Measurements from ENCODE around the gene PNKP.

PNKP gene

DNA sequence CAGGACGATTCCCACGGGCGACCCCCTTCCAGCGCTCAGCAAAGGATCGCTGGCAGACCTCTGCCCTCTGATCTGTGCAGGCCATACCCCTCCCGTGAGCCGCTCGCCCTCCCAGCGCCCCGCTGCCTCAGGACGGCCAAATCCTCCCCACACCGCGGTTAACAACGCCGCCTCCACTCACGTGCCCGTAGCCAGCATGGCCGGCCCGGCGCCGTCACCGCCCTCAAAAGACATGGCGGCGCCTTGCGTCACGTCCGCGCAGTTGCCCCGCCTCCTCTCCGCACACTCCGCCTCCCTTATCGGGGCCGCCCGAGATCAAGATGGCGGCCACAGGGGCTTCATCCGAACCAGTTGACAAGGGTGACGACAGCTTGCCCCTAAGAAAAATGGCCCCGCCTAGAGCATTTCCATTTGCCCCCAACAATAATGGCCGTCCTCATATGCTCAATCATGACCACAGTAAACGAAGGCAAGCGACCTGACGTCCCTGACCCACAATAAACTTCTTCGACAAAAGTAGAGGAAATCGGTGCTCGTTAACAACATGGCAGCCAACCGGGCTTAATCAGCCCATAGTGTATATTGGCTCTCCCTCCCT is 9.1 kb upstream of the PNKP start:
- peak; percentile 95 for DNase-seq (ENCODE audit: low read depth, low spot score)

DNA sequence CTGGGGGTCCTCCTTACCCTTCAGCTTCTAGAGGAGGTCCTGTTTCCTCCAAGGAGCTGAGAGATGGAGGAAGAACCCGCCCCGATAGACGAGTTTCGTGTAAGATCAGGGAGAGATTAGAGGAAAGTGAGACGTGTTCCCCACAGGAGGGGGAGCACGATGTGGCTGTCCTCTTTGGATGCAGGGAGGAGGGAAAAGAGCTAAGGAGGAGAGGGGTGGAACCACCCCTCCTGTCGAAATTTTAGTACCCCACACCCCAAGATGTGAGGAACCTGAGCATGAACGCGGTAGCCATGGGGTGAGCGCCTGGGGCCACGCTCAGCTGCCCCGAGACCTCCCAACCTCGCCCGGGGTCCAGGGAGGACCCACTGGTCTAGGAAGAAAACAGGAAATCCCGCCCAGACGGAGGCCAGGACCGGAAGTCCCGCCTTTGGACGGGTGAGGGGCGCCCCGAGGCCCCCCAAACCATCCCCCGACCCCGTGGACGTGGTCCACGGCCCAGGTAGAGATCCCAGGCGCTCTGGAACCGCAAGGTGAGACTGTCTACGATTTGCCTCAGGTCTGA is 8.6 kb upstream of the PNKP start:
- no peak for DNase-seq (ENCODE audit: low read depth, low spot score)

DNA sequence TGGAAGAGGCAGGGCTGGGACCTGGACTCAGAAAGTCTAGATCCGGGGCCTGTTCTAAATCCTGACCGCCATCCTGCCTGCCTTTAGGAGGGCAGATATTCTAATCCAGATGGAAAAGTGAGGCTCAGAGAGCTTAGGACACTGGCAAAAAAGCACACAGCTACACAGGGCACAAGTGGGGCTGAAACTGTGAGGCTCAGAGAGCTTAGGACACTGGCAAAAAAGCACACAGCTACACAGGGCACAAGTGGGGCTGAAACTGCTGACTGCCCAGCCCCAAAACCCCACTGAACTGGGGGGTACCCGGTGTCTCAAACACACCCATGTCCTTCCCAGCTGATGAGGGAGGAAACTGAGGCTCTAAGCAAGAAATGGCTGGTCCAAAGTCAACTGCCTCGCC is 7.8 kb upstream of the PNKP start:
- DNase-seq (ENCODE audit: low read depth, low spot score): no peak

- DNase-seq (ENCODE audit: low read depth, low spot score): no peak
Measured at GRCh38 chr19:49874503-49875157, 7.3 kb upstream of the PNKP start.

- DNase-seq (ENCODE audit: low read depth, low spot score): no peak
Measured at GRCh38 chr19:49873834-49874233, 6.5 kb upstream of the PNKP start.

- no peak for DNase-seq (ENCODE audit: low read depth, low spot score)
Measured at GRCh38 chr19:49873129-49873521, 5.7 kb upstream of the PNKP start.

DNA sequence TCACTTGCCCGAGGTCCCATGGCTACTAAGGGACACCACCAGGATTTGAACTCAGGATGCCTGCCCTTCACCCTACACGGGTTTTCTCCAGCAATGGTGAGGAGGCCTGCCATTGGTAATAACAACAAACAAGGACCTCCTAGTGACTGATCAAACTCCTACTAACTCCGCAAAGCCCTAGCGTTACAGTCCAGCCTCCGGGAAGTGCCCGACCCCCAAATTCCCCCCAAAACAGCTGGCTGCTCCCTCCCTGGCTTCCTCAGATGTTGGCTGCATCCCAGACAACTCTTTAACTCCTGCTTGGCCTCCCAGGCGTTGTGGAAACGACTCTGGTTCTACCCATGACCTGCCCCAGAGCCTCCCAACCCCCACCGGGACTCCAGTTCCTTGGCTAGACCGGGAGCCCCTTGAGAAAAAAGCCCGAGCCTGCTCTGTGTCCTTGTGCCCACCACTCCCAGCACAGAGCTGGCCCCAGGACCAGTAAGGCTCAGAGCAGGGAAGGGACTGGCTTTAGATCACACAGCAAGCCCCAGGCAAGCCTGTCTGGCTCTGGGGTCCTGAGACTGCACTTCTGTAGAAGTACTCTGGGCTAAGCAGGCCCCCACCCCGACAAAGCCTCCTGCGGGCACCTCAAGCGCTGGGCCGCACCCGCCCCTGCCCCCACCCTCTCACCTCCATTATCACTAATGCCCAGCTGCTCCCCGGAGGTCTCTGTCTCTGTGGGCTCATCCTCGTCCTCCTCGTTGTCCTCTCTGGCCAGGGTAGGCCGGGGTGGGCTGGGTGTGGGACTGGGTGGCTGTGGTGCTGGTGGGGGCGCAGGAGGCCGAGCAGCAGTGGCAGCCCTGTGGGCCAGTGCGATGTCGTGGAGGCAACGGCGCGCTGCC is 5.1 kb upstream of the PNKP start:
- no peak for DNase-seq (ENCODE audit: low read depth, low spot score)

- no peak for DNase-seq (ENCODE audit: low read depth, low spot score)
Measured at GRCh38 chr19:49871349-49871985, 4.1 kb upstream of the PNKP start.

DNA sequence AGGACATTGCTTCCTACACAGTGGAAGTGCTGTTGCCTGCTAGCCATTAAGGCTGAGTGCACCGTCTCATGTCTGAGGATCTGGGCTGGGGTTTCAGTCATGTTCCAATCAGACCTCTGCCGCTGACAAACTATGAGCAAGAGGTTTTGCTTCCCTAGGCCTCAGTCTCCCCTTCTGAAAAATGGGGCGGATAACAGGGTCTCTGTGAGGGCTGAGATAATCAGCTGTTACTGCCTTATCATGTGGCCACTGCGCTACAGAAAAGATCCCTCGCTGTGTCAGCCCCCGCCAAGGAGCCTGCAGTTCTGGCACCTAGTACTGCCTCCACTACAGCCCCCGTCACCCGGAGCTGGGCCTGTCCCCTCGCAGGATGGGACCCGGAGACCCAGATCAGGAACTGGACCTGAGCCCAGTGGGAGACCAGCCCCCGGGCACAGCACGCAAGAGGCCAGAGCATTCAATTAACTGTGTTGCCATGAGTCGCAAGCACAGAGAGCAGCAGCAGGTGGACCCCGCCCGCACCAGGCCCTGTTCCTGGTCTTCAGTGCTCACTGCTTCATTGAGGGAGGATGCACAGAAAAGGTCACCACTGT is 3.0 kb upstream of the PNKP start:
- DNase-seq (ENCODE audit: low read depth, low spot score): no peak

DNA sequence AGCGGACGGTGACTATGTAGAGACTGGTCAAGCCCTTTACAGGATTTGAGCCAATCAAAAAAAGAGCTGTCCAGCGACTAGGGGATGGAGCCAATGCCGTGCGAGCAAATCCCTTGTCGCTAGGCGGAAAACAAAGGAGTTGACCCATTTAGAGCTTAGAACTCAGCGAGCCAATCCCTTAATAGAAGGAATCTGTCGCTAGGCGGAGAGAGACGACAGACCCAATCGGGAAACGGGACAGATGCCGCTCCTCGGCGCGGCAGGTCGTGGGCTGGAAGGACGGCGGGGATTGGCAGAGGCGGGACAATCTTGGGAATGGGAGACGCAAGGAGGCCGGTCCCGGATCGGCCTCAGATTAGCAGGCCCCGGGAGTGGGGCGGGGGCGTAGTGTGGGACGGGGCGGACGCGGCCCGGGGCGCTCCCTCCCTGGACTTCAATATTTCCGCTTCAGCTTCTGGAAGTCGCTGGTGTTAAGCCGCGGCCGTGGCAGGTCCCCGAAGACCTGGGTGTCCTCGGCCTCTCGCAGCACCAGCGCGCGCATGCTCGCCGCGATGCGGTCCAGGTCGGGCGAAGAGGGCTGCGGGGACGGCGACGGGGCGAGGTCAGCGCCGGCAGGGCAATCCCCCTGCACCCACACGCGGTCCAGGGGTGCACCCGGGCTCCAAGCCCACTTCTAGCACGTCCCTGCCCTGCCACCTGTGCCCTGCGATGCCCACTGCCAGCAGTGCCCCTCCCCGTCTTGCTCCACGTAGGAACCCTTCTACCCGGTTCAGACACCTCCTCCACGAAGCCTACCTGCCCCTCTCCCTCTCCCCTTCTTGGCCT is 2.3 kb upstream of the PNKP start:
- peak; percentile 85 for DNase-seq (ENCODE audit: low read depth, low spot score)

DNA sequence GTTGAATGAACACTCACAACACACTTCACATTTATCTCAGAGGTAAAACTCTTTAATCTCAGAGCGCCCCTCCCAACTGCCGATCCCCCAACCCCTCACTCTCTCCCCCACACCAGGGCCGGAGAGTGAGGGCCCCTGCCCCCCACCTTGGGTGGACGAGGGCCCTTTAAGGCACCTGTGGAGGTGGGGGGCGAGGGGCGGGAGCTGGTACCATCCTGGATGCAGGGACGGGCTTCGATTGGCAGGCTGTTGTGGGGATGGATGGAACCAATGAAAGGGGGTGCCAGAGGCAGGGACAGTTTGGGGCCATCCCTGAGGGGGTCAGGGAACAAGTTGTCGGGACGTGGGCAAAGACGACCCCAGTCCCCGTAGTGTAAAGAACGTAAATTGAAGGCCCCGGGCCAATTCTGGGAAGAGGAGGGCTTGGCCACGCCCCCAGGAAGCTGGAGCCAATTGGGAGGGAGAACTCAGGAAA is 1.7 kb upstream of the PNKP start:
- no peak for DNase-seq (ENCODE audit: low read depth, low spot score)

DNA sequence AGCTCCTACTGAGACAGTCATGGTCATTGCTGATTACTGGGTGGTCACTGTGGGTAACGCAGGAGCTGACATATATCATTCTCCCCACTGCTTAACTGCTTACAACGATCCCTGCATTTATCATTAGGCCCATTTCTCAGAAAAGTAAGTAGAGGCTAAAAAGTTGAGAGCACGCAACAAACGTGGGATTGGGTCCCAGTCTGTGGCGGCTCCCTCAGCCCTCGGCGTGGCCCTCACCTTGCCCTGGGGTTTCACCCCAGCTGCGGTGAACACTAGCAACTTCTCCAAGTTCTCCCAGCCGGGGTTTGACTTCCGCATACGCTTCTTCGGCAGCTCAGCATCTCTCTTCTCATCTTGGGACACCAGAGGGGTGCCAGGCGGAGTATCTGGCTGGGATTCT is 2.5 kb downstream of the PNKP start:
- DNase-seq (ENCODE audit: low read depth, low spot score): no peak

- DNase-seq (ENCODE audit: low read depth, low spot score): no peak
Measured at GRCh38 chr19:49863935-49864320, 3.4 kb downstream of the PNKP start.

DNA sequence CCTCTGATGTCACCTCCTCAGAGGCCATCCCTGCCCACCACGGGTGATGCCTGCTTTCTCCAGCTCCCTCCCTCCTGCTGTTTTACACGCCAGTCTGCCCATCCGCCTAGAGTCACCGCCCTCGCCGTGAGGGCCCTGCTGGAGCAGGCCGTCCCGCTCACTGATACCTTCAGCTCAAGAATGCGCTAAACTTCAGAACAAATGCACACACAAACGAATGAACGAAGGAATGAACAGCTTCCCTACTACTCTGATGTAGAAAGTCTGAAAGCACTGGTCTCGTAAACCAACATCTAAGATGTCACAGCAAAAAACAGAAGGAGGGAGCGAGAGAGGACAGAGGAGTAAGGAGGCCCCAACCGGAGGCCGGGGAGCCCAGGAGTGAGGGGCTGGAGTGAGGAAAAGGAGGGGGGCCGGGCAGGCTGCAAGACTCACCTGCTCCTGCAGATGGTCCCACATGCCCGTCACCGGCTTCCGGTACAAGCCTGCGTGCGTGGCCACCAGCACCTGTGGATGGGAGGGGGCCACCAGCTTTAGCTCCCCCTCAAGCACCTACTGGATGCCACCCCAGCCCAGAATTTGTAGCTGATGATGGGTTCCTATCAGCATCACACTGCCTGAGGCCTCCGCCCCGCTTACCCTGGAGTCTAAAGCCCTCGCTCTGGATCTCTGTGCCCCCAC is 4.0 kb downstream of the PNKP start:
- DNase-seq (ENCODE audit: low read depth, low spot score): no peak

GRCh38 chr19:49862391-49863253 is 4.8 kb downstream of the PNKP start:
- DNase-seq (ENCODE audit: low read depth, low spot score): no peak

- no peak for DNase-seq (ENCODE audit: low read depth, low spot score)
Measured at GRCh38 chr19:49861541-49862378, 5.6 kb downstream of the PNKP start.

DNA sequence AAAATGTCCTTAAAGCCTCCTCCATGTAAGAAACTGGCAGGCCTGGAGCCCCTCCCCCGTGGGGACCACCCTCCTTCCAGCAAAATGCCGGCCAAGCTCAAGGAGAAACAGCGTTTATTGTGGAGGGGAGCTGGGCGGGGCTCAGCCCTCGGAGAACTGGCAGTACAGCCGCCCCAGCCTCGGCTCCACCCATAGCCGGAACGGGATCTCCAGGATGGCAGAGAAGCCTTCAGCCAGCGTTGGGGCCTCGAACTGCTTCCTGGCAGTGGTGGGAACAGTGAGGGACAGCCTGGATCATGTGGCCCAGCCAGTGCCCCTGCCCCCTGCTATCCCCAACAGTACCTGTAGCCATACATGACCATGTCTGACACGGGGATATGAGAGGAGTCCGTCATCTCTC is 6.3 kb downstream of the PNKP start:
- DNase-seq (ENCODE audit: low read depth, low spot score): no peak
